HepG2 (cell line): ENCODE measurements around the gene PRMT7. TPM values are rescaled to one million over a fixed set of nuclear protein-coding genes. Genes with fewer than 3 reads are reported as not detected.

ENCODE experiments used
- ASH2L ChIP-seq: fragments of 300-600, 200-600 bp; sonication (generic); IDR thresholded peaks from 2 replicates; pipeline ENCODE4 v1.7.0; 2017; ENCODE audit warnings: low read depth, mild to moderate bottlenecking, moderate library complexity, mixed read lengths, low read length; ENCODE audit not compliant: insufficient read length
- DPF2 ChIP-seq: sonication (generic); formaldehyde crosslinking; IDR thresholded peaks from 2 replicates; pipeline ENCODE4 v1.4.0; 2020; ENCODE audit warnings: mild to moderate bottlenecking, low read depth, missing genetic modification reagents, borderline replicate concordance
- ERF ChIP-seq: IDR thresholded peaks from 2 replicates; pipeline ENCODE4 v1.6.1; 2018; ENCODE audit warnings: missing biosample characterization, missing genetic modification reagents
- FOXA3 ChIP-seq: IDR thresholded peaks from 2 replicates; pipeline ENCODE4 v1.6.1; 2016; ENCODE audit warnings: missing genetic modification reagents, missing compliant biosample characterization
- GPN1 ChIP-seq: sonication (generic); formaldehyde crosslinking; IDR thresholded peaks from 2 replicates; pipeline ENCODE4 v1.5.1; 2020; ENCODE audit warnings: missing genetic modification reagents, borderline replicate concordance
- HDAC6 ChIP-seq: fragments of 200-600 bp; sonication (generic); IDR thresholded peaks from 2 replicates; pipeline ENCODE4 v1.7.0; 2017; ENCODE audit warnings: mild to moderate bottlenecking, antibody characterized with exemption, low read length, low read depth
- MED13 ChIP-seq: sonication (generic); formaldehyde crosslinking; IDR thresholded peaks from 2 replicates; pipeline ENCODE4 v1.5.0; 2020; ENCODE audit warnings: missing genetic modification reagents
- PAF1 ChIP-seq: IDR thresholded peaks from 2 replicates; pipeline ENCODE4 v1.6.1; 2016; ENCODE audit warnings: missing genetic modification reagents, missing compliant biosample characterization
- PHF21A ChIP-seq: sonication (generic); formaldehyde crosslinking; IDR thresholded peaks from 2 replicates; pipeline ENCODE4 v1.5.0; 2020; ENCODE audit warnings: mild to moderate bottlenecking, missing genetic modification reagents
- PRMT3 ChIP-seq: sonication (generic); formaldehyde crosslinking; IDR thresholded peaks from 2 replicates; pipeline ENCODE4 v1.8.1; 2022; ENCODE audit warnings: low read depth, mild to moderate bottlenecking, moderate library complexity, missing genetic modification reagents, borderline replicate concordance
- ZBTB7A ChIP-seq: sonication (generic); formaldehyde crosslinking; IDR thresholded peaks from 2 replicates; pipeline ENCODE4 v1.8.0; 2022; ENCODE audit warnings: mild to moderate bottlenecking, missing genetic modification reagents
- ZBTB8A ChIP-seq: sonication (generic); formaldehyde crosslinking; IDR thresholded peaks from 2 replicates; pipeline ENCODE4 v1.4.0; 2020; ENCODE audit warnings: mild to moderate bottlenecking, low read depth, missing genetic modification reagents, borderline replicate concordance
- ZMYM2 ChIP-seq: sonication (generic); formaldehyde crosslinking; IDR thresholded peaks from 2 replicates; pipeline ENCODE4 v1.8.0; 2022; ENCODE audit warnings: mild to moderate bottlenecking, missing genetic modification reagents
- ZNF207 ChIP-seq: fragments of 450-650 bp; IDR thresholded peaks from 2 replicates; pipeline ENCODE4 v1.6.1; 2016; ENCODE audit warnings: antibody characterized with exemption, borderline replicate concordance
- ZNF260 ChIP-seq: sonication (generic); formaldehyde crosslinking; IDR thresholded peaks from 2 replicates; pipeline ENCODE4 v1.4.0; 2020; ENCODE audit warnings: missing genetic modification reagents, low read depth, mild to moderate bottlenecking, borderline replicate concordance
- ZNF282 ChIP-seq: fragments of 450-650 bp; IDR thresholded peaks from 2 replicates; pipeline ENCODE4 v1.6.1; 2018; ENCODE audit not compliant: partially characterized antibody
- ZNF557 ChIP-seq: sonication (generic); formaldehyde crosslinking; IDR thresholded peaks from 2 replicates; pipeline ENCODE4 v1.4.0; 2020; ENCODE audit warnings: missing genetic modification reagents
- ZNF83 ChIP-seq: sonication (generic); formaldehyde crosslinking; IDR thresholded peaks from 2 replicates; pipeline ENCODE4 v1.4.0; 2020; ENCODE audit warnings: missing genetic modification reagents, mild to moderate bottlenecking, borderline replicate concordance
- ZNF841 ChIP-seq: sonication (generic); formaldehyde crosslinking; IDR thresholded peaks from 2 replicates; pipeline ENCODE4 v1.8.1; 2023; ENCODE audit warnings: missing genetic modification reagents, borderline replicate concordance
- polyA plus RNA-seq, 8 experiments: library from polyadenylated mRNA; depleted of rRNA in 3 of 8; stranded (reverse) in 7 of 8; unstranded in 1 of 8; fragments of >200 nt; fragmentation: Illumina TruSeq in 4 of 8; extraction: Trizol in 4 of 8; gene quantifications; 2 replicates each; pipeline versions ENCODE4 v1.2.1 to v1.2.3, GENCODE V29; 2011 to 2016; ENCODE audit warnings: low read depth in 4 of 8, missing spikeins in 1 of 8, mixed read lengths in 1 of 8; ENCODE audit not compliant: insufficient read depth in 1 of 8
- total RNA-seq, 5 experiments: library from RNA; depleted of rRNA; stranded (reverse); fragments of >200 nt; fragmentation: Illumina TruSeq; extraction: Trizol; gene quantifications; 2 replicates each; pipeline ENCODE4 v1.2.3, GENCODE V29; 2016; ENCODE audit warnings: low read depth in 1 of 5
- TF ChIP-seq, protein P1 (sequence below): sonication (generic); formaldehyde crosslinking; conservative IDR thresholded peaks from 2 replicates; pipeline ENCODE4 v1.4.0; 2020; ENCODE audit warnings: missing genetic modification reagents
- TF ChIP-seq, protein P2 (sequence below): IDR thresholded peaks from 2 replicates; pipeline ENCODE4 v1.6.1; 2016; ENCODE audit warnings: mild to moderate bottlenecking
- TF ChIP-seq, protein P3 (sequence below): sonication (generic); formaldehyde crosslinking; IDR thresholded peaks from 2 replicates; pipeline ENCODE4 v1.4.0; 2020; ENCODE audit warnings: missing genetic modification reagents, borderline replicate concordance

PRMT7 gene
- total and polyA plus RNA-seq, 2 of the 13 experiments (the other 11 are each of a cell fraction or from before 2014, with no cell fraction given): 47.5 to 55.0 TPM

DNA sequence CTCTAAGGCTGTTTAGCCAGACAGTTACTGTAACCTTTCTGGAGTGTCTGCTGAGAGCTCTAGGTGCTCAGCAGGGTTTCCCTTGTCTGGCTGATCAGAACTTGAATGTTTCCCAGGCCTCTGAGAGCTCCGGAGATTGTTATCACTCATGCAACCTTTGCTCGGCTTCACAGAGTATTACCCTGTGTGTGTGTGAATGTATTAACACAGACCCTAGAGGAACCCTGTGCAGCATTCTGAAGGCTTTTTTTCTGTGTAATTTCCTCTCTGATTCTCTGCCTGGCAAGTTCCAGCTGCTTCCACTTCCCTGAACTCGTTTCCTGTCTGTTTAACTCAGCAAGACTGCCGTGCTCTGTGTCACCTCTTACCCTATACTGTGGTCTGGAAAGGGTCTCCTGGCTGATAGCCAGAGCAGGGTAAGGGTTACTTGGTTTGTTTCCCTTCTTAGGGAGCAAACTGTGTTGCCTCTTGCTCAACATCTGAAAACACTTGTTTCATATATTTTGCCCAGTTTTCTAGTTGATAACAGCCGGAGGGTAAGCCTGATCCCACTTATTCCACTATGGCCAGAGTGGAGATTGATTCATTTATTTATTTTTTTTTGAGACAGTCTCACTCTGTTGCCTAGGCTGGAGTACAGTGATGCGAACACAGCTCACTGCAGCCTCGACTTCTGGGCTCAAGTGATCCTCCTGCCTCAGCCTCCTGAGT, 21.7 kb downstream of the PRMT7 start (continued):
- TF ChIP-seq, protein P1, sequence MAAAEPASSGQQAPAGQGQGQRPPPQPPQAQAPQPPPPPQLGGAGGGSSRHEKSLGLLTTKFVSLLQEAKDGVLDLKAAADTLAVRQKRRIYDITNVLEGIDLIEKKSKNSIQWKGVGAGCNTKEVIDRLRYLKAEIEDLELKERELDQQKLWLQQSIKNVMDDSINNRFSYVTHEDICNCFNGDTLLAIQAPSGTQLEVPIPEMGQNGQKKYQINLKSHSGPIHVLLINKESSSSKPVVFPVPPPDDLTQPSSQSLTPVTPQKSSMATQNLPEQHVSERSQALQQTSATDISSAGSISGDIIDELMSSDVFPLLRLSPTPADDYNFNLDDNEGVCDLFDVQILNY (CRISPR knock-in tag): no peak
- TF ChIP-seq PHF21A (CRISPR knock-in tag) (peak; percentile 44; the same call in 1 of the 2 replicates), MED13 (CRISPR knock-in tag) (no peak), HDAC6 (no peak), ZNF260 (CRISPR knock-in tag) (no peak), PAF1 (CRISPR knock-in tag) (no peak), ZBTB7A (peak; percentile 23; the same call in 1 of the 2 replicates), PRMT3 (CRISPR knock-in tag) (no peak), ZNF282 (no peak), ZNF841 (CRISPR knock-in tag) (no peak), ZBTB8A (CRISPR knock-in tag) (no peak), ZNF207 (no peak), ZNF557 (no peak), ZNF83 (CRISPR knock-in tag) (no peak), ASH2L (peak; percentile 90), ERF (CRISPR knock-in tag) (no peak), GPN1 (CRISPR knock-in tag) (no peak), ZMYM2 (CRISPR knock-in tag) (no peak), FOXA3 (CRISPR knock-in tag) (no peak), DPF2 (CRISPR knock-in tag) (no peak)
- TF ChIP-seq, protein P2, sequence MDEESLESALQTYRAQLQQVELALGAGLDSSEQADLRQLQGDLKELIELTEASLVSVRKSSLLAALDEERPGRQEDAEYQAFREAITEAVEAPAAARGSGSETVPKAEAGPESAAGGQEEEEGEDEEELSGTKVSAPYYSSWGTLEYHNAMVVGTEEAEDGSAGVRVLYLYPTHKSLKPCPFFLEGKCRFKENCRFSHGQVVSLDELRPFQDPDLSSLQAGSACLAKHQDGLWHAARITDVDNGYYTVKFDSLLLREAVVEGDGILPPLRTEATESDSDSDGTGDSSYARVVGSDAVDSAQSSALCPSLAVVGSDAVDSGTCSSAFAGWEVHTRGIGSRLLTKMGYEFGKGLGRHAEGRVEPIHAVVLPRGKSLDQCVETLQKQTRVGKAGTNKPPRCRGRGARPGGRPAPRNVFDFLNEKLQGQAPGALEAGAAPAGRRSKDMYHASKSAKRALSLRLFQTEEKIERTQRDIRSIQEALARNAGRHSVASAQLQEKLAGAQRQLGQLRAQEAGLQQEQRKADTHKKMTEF: peak; percentile 25; the same call in 1 of the 2 replicates
- TF ChIP-seq, protein P3, sequence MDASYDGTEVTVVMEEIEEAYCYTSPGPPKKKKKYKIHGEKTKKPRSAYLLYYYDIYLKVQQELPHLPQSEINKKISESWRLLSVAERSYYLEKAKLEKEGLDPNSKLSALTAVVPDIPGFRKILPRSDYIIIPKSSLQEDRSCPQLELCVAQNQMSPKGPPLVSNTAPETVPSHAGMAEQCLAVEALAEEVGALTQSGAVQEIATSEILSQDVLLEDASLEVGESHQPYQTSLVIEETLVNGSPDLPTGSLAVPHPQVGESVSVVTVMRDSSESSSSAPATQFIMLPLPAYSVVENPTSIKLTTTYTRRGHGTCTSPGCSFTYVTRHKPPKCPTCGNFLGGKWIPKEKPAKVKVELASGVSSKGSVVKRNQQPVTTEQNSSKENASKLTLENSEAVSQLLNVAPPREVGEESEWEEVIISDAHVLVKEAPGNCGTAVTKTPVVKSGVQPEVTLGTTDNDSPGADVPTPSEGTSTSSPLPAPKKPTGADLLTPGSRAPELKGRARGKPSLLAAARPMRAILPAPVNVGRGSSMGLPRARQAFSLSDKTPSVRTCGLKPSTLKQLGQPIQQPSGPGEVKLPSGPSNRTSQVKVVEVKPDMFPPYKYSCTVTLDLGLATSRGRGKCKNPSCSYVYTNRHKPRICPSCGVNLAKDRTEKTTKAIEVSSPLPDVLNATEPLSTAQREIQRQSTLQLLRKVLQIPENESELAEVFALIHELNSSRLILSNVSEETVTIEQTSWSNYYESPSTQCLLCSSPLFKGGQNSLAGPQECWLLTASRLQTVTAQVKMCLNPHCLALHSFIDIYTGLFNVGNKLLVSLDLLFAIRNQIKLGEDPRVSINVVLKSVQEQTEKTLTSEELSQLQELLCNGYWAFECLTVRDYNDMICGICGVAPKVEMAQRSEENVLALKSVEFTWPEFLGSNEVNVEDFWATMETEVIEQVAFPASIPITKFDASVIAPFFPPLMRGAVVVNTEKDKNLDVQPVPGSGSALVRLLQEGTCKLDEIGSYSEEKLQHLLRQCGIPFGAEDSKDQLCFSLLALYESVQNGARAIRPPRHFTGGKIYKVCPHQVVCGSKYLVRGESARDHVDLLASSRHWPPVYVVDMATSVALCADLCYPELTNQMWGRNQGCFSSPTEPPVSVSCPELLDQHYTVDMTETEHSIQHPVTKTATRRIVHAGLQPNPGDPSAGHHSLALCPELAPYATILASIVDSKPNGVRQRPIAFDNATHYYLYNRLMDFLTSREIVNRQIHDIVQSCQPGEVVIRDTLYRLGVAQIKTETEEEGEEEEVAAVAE (CRISPR knock-in tag): no peak
